Astrocyte of the spinal cord (primary cell): ENCODE measurements around the gene RSRC1.

Experiments
- DNase-seq: peaks from one replicate; pipeline ENCODE4 v3.0.0; 2011; ENCODE audit warnings: low read depth, low spot score
- H3K4me3 ChIP-seq: 2 replicates; pipeline ENCODE4 v1.5.1; 2011; ENCODE audit warnings: low read depth, mild to moderate bottlenecking, low read length, moderate library complexity
- in situ Hi-C: cut with HindIII; loops from 2 replicates; pipeline ENCODE4 v1.10.0; 2017; ENCODE audit warnings: low sequenced_read_pairs
- TF ChIP-seq, protein P1 (sequence below): IDR thresholded peaks from 2 replicates; pipeline ENCODE4 v1.5.1; 2012; ENCODE audit warnings: low read depth, mild to moderate bottlenecking, low read length, inconsistent platforms

The RSRC1 gene

DNA sequence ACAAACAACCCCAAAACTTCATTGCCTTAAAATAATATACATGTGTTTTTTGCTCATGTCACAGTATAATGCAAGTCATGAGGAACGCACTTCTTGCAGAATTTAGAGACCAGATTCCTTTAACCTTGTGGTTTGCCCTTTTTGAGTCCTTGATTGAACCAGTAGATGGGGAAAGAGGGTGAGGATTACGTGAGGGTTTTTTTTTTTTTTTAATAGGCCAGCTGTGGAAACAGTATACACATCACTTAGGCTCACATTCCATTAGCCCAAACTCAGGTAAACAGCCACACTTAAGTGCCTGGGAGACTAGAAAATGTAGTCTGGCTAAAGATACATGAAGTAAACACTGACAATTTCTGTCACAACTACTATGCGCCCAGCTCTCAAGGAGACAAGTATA, 346.2 kb downstream of the RSRC1 start:
- in situ Hi-C loops = no loop called here
- no peak overlapping the region for H3K4me3 ChIP-seq
- DNase-seq = no peak
- TF ChIP-seq, protein P1, sequence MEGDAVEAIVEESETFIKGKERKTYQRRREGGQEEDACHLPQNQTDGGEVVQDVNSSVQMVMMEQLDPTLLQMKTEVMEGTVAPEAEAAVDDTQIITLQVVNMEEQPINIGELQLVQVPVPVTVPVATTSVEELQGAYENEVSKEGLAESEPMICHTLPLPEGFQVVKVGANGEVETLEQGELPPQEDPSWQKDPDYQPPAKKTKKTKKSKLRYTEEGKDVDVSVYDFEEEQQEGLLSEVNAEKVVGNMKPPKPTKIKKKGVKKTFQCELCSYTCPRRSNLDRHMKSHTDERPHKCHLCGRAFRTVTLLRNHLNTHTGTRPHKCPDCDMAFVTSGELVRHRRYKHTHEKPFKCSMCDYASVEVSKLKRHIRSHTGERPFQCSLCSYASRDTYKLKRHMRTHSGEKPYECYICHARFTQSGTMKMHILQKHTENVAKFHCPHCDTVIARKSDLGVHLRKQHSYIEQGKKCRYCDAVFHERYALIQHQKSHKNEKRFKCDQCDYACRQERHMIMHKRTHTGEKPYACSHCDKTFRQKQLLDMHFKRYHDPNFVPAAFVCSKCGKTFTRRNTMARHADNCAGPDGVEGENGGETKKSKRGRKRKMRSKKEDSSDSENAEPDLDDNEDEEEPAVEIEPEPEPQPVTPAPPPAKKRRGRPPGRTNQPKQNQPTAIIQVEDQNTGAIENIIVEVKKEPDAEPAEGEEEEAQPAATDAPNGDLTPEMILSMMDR = no peak

DNA sequence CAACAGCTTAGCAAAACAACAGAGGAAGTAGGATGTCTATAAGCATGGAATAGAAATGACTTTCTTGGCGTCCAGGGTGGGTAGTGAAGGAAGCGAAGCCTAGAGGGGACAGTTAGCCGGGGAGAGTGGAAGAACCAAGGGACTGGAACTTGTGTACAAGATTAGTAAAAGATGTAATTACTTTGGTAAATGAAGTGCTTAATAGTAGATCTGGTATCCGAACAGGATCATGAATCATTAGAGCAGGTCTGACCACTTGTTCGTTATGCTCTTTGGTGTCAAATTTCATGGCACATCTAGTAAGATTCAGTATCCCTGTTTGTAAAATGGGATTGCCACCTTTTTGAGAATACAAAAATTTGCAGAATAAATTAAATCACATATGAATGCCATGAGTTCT, 348.6 kb downstream of the RSRC1 start:
- in situ Hi-C loops = no loop called here
- no peak for DNase-seq
- TF ChIP-seq, protein P1 = no peak
- H3K4me3 ChIP-seq = no peak overlapping the region

DNA sequence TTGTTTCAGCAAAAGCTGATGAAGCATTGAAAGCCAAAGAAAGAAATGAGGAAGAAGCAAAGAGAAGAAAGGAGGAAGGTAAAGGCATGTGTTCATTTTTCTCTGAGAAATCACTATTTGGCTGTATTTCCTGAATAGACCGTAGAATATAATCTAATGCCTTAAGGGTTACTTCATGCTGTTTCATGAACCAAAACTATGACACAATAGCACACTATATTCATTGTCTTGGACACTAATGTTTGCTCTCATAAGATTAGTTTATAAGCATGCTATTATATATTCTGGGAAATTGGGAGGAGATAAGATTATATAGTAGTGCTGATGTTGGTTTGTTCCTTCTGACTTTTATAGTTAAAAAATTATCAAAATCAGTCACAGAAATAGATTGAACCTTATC, 351.0 kb downstream of the RSRC1 start:
- in situ Hi-C loops = no loop called here
- H3K4me3 ChIP-seq = no peak overlapping the region
- no peak for DNase-seq
- TF ChIP-seq, protein P1 = no peak

DNA sequence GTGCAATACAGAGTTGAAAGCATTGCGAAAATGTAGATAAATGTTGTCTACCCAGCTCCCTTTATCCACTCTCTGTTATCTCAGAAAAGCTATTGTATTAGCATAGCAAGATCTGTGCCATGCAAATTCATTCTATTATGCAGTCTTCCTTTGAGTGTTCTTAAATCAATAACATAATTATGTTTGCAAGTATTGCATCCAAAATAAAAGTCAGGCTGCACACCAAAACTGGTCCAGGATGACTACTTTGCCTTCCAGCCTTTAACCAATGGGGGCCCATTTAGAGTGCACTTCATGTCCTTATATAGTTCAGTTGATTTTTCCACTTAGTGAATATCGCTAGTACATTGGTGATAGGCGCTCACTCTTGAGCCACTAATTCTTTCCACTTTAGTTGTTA, 353.7 kb downstream of the RSRC1 start:
- in situ Hi-C loops = no loop called here
- no peak overlapping the region for H3K4me3 ChIP-seq
- no peak for DNase-seq
- TF ChIP-seq, protein P1 = no peak

DNA sequence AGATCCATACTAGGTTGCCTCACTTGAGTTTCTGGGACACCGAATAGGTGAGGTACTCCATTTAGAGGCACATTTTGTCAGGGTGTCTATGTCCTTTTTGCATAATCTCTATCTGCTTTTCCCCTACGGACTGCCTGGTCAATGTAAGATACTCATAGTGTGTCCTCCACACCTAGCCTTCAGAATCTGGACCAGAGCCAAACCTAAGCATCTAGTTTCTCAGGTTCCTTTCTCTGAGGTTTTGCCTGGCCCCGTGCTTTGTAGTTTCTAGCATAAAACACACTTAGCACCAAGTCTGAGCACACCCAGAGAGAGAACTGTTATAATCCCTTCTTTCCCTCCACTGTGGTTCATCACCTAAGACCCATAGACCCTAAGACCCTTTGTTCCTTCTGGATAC, 355.2 kb downstream of the RSRC1 start:
- in situ Hi-C loops = no loop called here
- TF ChIP-seq, protein P1 = no peak
- no peak overlapping the region for H3K4me3 ChIP-seq
- no peak for DNase-seq

DNA sequence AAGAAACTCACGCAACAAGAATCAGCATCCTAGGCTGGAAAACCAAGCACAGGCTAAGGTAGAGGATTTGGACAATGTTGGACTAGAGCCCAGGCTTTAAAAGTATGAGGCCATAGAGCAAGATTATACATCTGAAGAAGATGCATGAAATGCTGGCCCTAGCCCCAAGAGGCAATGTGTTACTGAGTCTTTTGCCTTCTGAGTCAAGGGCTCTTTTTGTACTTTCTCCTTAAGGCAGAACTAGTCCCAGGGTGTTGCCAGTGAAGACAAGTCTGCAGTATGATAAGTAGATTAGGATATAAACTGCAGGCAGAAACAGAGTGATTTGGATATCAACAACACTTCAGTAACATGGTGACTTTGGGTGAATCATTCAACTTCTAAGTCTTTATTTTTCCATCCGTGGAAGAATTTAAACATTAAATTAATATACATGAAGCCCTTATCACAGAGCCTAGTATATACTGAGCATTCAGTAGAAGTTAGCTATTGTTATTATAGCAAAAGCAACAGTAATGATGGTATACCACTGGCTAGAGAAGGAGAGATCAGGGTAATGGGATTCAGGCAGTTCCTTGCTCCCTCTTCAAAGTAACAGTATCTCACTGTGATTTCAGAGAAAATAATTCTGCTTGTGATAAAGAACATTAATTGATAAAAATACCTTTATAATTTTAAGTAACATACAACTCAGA, 361.2 kb downstream of the RSRC1 start:
- H3K4me3 ChIP-seq = no peak overlapping the region
- peak; percentile 17 for DNase-seq
- in situ Hi-C loops = no loop called here
- TF ChIP-seq, protein P1 = no peak
